ENCODE results near the gene FAM222A. TPM values are rescaled to one million over a fixed set of nuclear protein-coding genes. Genes with fewer than 3 reads are reported as not detected.

Gene FAM222A
- polyA plus RNA-seq, 3 donors: 0.09 TPM; not detected in 2

DNA sequence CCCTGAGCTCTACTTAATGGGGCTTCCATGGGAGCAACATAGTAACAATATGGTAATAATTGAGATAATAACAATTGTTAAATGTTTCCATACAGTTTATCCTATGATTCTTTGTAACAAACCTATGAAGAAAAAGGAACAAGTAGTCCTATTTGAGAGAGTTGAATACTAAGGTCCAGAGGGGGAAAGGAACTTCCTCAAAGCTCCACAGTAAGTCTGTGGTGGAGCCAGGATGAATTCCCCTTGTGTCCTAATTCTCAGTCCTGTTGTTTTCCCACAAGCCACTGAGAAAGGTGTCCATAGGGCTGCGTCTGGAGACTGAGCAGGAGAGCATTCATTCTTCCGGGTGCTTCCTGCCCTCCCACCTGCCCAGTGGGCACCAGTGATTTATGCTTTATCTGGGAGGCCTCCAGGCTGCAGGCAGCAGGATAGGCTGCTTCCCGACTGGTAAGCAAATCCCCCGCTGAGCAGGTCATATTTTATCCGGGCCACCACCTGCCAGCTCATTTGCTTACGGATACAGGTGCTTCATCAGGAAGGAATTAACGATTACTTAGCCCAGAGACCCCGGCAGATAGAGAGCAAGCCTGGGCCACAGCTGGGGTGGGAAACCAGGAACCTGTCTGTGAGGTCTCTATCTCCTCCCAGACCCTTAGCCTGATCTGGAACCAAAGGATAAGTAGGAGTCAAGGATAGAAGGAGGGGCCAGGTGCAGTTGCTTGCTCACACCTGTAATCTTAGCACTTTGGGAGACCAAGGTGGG is 33.9 kb upstream of the FAM222A start:
- peak overlapping the region in 1 of 7 donors; percentile 7 for H3K27ac Mint-ChIP-seq
- Histone ChIP-seq H3K27me3 (ENCODE audit: control insufficient read depth in 2 of 2, insufficient read depth in 2 of 2, low read length in 2 of 2) (peaks cover 3 to 10% of the 10 kb centered on the region in 2 donors), H3K27ac (ENCODE audit: low read depth in 1 of 2, low read length in 2 of 2) (no peak overlapping the region), H3K79me2 (ENCODE audit: insufficient read depth, low read length) (no peaks in the 10 kb centered on the region), H3K36me3 (replicated peaks in 1 of 2; ENCODE audit: control insufficient read depth in 1 of 2, insufficient read depth in 2 of 2, low read length in 2 of 2) (no peaks in the 10 kb centered on the region), H2AFZ (ENCODE audit: insufficient read depth, low read depth, low read length, poor library complexity, severe bottlenecking) (no peak overlapping the region), H3K9me3 (replicated peaks in 1 of 2; ENCODE audit: control insufficient read depth in 1 of 2, insufficient read depth in 1 of 2, low read length in 2 of 2) (no peaks in the 10 kb centered on the region), H4K20me1 (ENCODE audit: insufficient read depth, low read length) (no peaks in the 10 kb centered on the region), H3K9ac (ENCODE audit: insufficient read depth, low read length, poor library complexity, severe bottlenecking) (no peak overlapping the region), H3K4me1 (ENCODE audit: control insufficient read depth in 1 of 2, insufficient read depth in 2 of 2, low read length in 2 of 2) (peaks cover 2 to 6% of the 10 kb centered on the region in 2 donors), H3K4me3 (replicated peaks in 1 of 3; ENCODE audit: low read depth in 2 of 3, low read length in 3 of 3) (no peak overlapping the region), H3K4me2 (replicated peaks; ENCODE audit: extremely low read depth, low read length, poor library complexity, severe bottlenecking) (no peak overlapping the region)
- H3K4me3 Mint-ChIP-seq: no peak overlapping the region
- peaks cover 7% of the 10 kb centered on the region for H3K4me1 Mint-ChIP-seq
- DNase-seq: peak in 2 of 3 donors; percentile 15 to 16
- 46% methylated on average over 8 of the region's 8 CpGs for WGBS (ENCODE audit: insufficient coverage)
- H3K27me3 Mint-ChIP-seq (ENCODE audit: low read depth in 3 of 3): peaks cover 8 to 23% (median 14%) of the 10 kb centered on the region in 3 donors
- H3K36me3 Mint-ChIP-seq: no peaks in the 10 kb centered on the region
- intact Hi-C loops (cut with micrococcal nuclease): no loop called here
- TF ChIP-seq CTCF (IDR thresholded peaks at IDR 0.05): no peak
- H3K9me3 Mint-ChIP-seq: peaks cover 0 to 2% (median 0%) of the 10 kb centered on the region in 7 donors

- H3K9me3 Mint-ChIP-seq: peaks cover 0 to 2% (median 0%) of the 10 kb centered on the region in 7 donors
- peaks cover 7% of the 10 kb centered on the region for H3K4me1 Mint-ChIP-seq
- Histone ChIP-seq H3K9ac (ENCODE audit: insufficient read depth, low read length, poor library complexity, severe bottlenecking) (peak overlapping the region; percentile 17), H3K4me2 (replicated peaks; ENCODE audit: extremely low read depth, low read length, poor library complexity, severe bottlenecking) (no peak overlapping the region), H3K9me3 (replicated peaks in 1 of 2; ENCODE audit: control insufficient read depth in 1 of 2, insufficient read depth in 1 of 2, low read length in 2 of 2) (no peaks in the 10 kb centered on the region), H3K27me3 (ENCODE audit: control insufficient read depth in 2 of 2, insufficient read depth in 2 of 2, low read length in 2 of 2) (peaks cover 3 to 10% of the 10 kb centered on the region in 2 donors), H3K27ac (ENCODE audit: low read depth in 1 of 2, low read length in 2 of 2) (no peak overlapping the region), H3K36me3 (replicated peaks in 1 of 2; ENCODE audit: control insufficient read depth in 1 of 2, insufficient read depth in 2 of 2, low read length in 2 of 2) (no peaks in the 10 kb centered on the region), H3K4me1 (ENCODE audit: control insufficient read depth in 1 of 2, insufficient read depth in 2 of 2, low read length in 2 of 2) (peaks cover 2 to 6% of the 10 kb centered on the region in 2 donors), H2AFZ (ENCODE audit: insufficient read depth, low read depth, low read length, poor library complexity, severe bottlenecking) (no peak overlapping the region), H4K20me1 (ENCODE audit: insufficient read depth, low read length) (no peaks in the 10 kb centered on the region), H3K79me2 (ENCODE audit: insufficient read depth, low read length) (no peaks in the 10 kb centered on the region), H3K4me3 (replicated peaks in 1 of 3; ENCODE audit: low read depth in 2 of 3, low read length in 3 of 3) (no peak overlapping the region)
- peak in 1 of 3 donors; percentile 5 for DNase-seq
- peaks cover 8 to 23% (median 14%) of the 10 kb centered on the region in 3 donors for H3K27me3 Mint-ChIP-seq (ENCODE audit: low read depth in 3 of 3)
- no peak overlapping the region for H3K27ac Mint-ChIP-seq
- intact Hi-C loops (cut with micrococcal nuclease): no loop called here
- H3K4me3 Mint-ChIP-seq: peak overlapping the region in 1 of 2 donors; percentile 26
- H3K36me3 Mint-ChIP-seq: no peaks in the 10 kb centered on the region
- 100% methylated on average over 1 of the region's 4 CpGs for WGBS (ENCODE audit: insufficient coverage)
- TF ChIP-seq CTCF (IDR thresholded peaks at IDR 0.05): no peak
These were observed 33.2 kb upstream of the FAM222A start for GRCh38 chr12:109680264-109681005.
